ENCODE data around the gene CC2D1A.

- no peak for TF ChIP-seq POU6F1 (CRISPR knock-in tag; IDR thresholded peaks at IDR 0.05; ENCODE audit: borderline replicate concordance, low read depth)
- TF ChIP-seq ZNF70 (CRISPR knock-in tag; IDR thresholded peaks at IDR 0.05), result no peak
- TF ChIP-seq CSRNP3 (CRISPR knock-in tag; IDR thresholded peaks at IDR 0.05), result no peak
- TF ChIP-seq TCF4 (CRISPR knock-in tag; IDR thresholded peaks at IDR 0.05; ENCODE audit: borderline replicate concordance), result no peak
- no peak for TF ChIP-seq PPARA (CRISPR knock-in tag; IDR thresholded peaks at IDR 0.05; ENCODE audit: borderline replicate concordance)
- TF ChIP-seq OSR1 (CRISPR knock-in tag; IDR thresholded peaks at IDR 0.05), result no peak
- TF ChIP-seq CREB5 (CRISPR knock-in tag; IDR thresholded peaks at IDR 0.05; ENCODE audit: low read depth), result no peak
- no peak for TF ChIP-seq ESRRG (CRISPR knock-in tag; IDR thresholded peaks at IDR 0.05)
- TF ChIP-seq TOX (CRISPR knock-in tag; IDR thresholded peaks at IDR 0.05; ENCODE audit: borderline replicate concordance), result no peak
- no peak for TF ChIP-seq PATZ1 (CRISPR knock-in tag; IDR thresholded peaks at IDR 0.05; ENCODE audit: borderline replicate concordance)
- TF ChIP-seq ZFP30 (CRISPR knock-in tag; IDR thresholded peaks at IDR 0.05), result no peak
- TF ChIP-seq CSDC2 (CRISPR knock-in tag; IDR thresholded peaks at IDR 0.05), result no peak
- no peak for TF ChIP-seq TSHZ2 (CRISPR knock-in tag; IDR thresholded peaks at IDR 0.05)
- TF ChIP-seq ZFP3 (CRISPR knock-in tag; IDR thresholded peaks at IDR 0.05), result no peak
These were observed 36.2 kb downstream of the CC2D1A start for GRCh38 chr19:13942023-13942684.
